Right hindlimb (tissue), 1 donor: ENCODE results near the gene SMIM20.

Source experiments
- DNase-seq: peaks from one replicate; pipeline ENCODE4 v3.0.0-alpha.2; 2018

The SMIM20 gene

GRCh38 chr4:25928379-25929297, 14.6 kb downstream of the SMIM20 start:
- DNase-seq, result no peak

GRCh38 chr4:25929298-25929686, 15.3 kb downstream of the SMIM20 start:
- no peak for DNase-seq

DNA sequence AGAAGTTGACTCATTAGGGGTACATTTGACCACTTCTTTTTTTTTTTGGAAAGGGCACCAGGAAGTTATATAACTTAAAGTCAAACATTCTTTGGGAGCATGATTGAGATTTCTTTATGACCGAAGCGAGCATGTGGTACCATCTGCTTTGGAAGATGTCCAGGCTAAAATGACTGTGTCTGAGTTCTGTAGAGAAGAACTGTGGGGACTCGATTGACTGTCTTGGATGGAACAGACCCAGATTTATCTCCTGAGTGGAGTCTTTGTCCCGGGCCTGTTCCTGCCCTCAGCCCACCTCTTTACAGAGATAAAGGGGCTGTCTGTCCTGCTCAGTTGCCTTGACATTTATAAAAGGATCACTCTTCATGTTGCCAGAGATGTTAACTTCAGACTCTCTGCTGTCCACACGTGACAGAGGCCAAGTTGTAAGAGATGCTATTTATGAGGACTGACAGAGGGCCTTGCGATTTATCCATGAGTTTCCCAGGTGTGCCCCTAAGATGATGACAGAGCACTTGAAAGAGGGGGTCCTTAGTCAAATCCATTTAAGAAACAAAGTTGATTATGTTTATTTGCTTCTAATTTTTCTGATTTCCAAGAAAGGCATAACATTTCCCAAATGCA, 16.8 kb downstream of the SMIM20 start:
- DNase-seq, result no peak

- no peak for DNase-seq
Observed at GRCh38 chr4:25936696-25937095, 22.7 kb downstream of the SMIM20 start.

DNA sequence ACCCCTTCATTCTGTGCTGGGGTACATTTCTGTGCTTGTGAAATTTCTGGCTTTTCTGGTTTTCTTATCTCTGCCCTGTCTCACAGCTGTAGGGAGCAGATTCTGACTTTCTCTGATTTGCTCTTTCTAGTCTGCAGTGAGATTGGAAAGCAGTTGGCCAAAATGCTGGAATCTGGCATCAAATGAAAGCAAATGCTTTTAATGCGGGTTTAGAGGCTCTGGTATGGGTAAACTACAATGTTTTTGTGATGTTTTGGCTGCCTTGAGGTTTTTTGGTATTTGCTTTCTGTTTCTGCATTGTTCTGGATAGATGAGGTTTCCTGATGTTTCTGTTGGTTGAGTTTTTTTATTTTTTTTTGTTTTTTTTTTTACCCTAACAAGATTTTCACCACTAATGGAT, 23.8 kb downstream of the SMIM20 start:
- DNase-seq, result no peak

- peak; percentile 37 for DNase-seq
Observed at GRCh38 chr4:25938366-25938765, 24.3 kb downstream of the SMIM20 start.

DNA sequence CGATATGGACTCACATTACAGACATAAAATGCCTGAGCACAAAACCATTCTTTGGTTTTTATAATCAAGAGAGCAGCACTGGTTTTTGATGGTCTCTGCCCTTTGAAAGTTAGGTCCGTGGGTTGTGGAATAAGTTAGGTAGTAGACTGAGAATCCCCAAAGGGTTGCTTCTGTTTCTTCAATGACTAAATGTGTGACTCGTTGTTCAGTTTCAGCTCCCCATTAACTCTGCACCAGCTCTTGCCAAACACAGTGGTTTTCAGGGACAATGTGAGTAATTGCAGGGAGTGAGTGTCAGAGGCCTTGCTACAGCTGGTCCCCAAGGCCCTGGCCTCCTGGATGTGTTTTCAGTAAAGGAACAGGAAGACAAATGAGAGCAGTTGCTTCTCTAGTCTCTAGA, 24.8 kb downstream of the SMIM20 start:
- DNase-seq, result peak; percentile 43

- DNase-seq, result no peak
Observed at GRCh38 chr4:25939330-25939729, 25.3 kb downstream of the SMIM20 start.

DNA sequence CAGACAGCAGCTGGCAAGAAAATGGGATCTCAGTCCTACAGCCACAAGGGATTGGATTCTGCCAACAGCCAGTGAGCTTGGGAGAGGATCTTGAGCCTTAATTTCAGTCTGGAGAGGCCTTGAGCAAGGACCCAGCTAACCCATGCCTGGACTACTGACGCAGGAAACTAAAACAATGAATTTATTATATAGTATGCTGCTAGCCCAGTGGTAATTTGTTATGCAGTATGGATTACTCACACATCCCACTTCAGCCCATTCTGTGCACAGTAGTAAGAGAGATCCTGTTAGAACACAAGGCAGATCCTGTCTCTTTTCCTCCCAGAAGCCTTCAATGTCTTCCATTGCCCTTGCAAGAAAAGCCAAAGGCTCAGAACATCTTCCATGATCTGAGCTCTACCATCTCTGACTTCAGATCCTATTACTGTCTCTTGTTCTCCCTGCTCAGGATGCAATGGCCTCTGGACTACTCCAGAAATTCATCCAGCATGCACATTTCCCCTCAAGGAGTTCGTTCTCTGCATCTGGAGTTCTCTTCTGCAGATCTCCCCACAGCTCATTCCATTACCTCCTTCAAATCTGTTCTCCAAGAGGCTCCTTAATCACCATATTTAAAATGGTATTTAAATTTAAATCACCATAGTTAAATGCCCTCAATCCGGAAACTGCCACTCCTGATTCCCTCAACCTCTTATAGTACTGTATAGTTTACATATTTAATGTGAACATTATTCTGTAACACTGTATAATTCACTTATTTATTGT, 27.6 kb downstream of the SMIM20 start:
- no peak for DNase-seq

DNA sequence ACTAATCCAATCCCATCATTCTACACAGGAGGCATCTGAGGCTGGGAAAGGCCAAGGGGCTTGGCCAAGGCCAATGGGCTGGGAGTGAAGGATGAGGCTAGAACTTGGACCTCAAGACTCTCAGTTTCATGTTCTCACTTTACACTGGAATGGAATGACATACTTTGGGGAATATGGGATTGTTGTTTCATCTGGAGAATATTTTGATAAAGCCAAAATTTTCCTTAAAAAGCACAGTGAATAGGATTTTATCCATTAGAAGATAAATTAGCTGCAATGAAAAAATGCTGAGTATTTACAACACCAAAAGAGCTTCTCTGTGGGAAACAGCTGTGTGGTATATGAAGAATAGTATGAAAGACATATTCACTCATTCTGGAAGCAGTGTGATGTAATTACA, 29.3 kb downstream of the SMIM20 start:
- peak; percentile 42 for DNase-seq

GRCh38 chr4:25943805-25944204, 29.8 kb downstream of the SMIM20 start:
- DNase-seq, result no peak

DNA sequence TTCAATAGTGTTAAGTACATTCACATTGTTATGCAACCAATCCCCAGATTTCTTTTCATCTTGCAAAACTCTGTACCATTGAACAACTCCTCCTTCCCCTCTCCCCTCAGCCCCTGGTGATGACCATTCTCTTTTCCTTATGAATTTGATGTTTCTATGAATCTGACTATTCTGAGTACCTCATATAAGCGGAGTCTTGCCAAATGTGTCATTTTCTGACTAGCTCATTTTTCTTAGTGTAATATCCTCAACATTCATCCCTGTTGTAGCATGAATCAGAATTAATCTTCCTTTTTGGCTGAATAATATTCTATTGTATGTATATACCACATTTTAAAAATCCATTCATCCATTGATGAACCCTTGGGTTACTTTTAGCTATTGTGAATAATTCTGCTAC, 34.0 kb downstream of the SMIM20 start:
- no peak for DNase-seq

DNA sequence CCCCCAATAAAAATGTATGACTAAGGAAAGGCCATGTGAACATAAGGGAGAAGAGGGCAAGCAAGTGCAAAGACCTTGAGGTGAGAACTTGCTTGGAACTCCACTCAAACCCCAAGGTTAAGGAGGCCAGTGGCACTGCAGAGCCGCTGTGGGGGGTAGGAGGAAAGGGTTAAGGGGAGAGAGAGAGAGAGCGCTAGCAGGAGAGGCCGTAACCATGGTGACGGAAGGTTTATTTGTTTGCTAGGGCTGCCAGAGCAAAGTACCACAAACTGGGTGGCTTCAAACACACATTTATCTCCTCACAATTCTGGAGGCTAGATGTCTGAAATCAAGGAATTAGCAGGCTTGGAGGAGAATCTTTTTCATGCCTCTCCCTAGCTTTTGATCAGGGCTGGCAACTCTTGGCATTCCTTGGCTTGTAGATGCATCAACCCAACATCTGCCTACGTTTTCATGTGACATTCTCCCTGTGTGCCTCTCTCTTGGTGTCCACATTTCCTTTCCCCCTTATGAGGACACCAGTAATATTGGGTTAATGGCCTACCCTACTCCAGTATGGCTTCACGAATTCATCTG, 35.2 kb downstream of the SMIM20 start:
- no peak for DNase-seq

DNA sequence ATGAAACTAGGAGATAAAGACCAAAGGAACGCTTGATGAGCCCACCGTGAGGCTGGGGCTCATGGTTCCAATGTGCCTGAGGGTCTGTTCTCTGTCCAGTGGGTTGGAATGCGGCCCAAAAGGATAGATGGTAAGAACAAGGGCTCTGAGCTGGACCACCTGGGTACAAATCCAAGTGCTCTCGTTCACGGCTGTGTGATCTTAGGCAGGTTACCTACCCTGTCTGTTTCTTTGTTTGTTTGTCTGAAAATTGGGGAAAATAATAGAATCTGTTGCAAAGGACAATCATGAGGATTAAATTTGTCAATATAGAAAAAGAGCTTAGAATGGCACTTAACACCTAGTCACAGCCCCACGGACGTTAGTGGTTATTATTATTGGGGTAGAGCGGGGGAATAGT, 36.0 kb downstream of the SMIM20 start:
- DNase-seq, result no peak

GRCh38 chr4:25950461-25951389, 36.7 kb downstream of the SMIM20 start:
- DNase-seq, result peak; percentile 43

GRCh38 chr4:25951390-25951952, 37.5 kb downstream of the SMIM20 start:
- DNase-seq, result no peak

GRCh38 chr4:25953740-25954139, 39.7 kb downstream of the SMIM20 start:
- peak; percentile 53 for DNase-seq

- no peak for DNase-seq
Observed at GRCh38 chr4:25954293-25954904, 40.4 kb downstream of the SMIM20 start.

GRCh38 chr4:25955705-25956104, 41.7 kb downstream of the SMIM20 start:
- no peak for DNase-seq

- no peak for DNase-seq
Observed at GRCh38 chr4:25956260-25956659, 42.2 kb downstream of the SMIM20 start.

DNA sequence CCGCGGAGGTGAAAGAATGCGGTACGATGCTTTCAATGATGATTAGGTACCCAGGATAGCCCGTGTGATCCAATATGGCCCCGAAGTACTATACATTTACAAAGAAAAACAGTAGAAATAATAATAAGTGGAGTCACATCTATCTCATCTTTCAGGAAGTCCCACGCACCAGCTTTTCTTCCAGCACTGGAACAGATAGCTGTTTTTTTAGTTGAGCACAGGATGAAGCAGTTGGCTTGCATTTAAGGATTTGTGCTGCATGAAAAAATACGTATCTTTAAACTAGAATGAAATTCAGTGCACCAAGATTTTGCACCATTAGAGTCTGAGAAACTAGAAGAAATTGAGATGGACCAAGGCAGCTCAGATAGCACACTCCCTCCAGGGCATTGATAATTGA, 44.1 kb downstream of the SMIM20 start:
- no peak for DNase-seq
